Endothelial cell (in vitro differentiated cells): ENCODE data around the gene ELAVL2. TPM values are rescaled to one million over a fixed set of nuclear protein-coding genes. Genes with fewer than 3 reads are reported as not detected.

Source experiments
- DNase-seq: peaks from one replicate; pipeline ENCODE4 v3.0.0; 2021; ENCODE audit warnings: low spot score
- H3K27ac Mint-ChIP-seq: one replicate; pipeline ENCODE4 v1.8.0; 2021; ENCODE audit warnings: mixed read lengths, inconsistent platforms; ENCODE audit not compliant: unreplicated experiment
- H3K27me3 Mint-ChIP-seq: one replicate; pipeline ENCODE4 v1.8.0; 2021; ENCODE audit warnings: mild to moderate bottlenecking, moderate library complexity, mixed read lengths, inconsistent platforms; ENCODE audit not compliant: unreplicated experiment
- H3K36me3 Mint-ChIP-seq: one replicate; pipeline ENCODE4 v1.8.0; 2021; ENCODE audit warnings: mild to moderate bottlenecking, low read depth, mixed read lengths, inconsistent platforms; ENCODE audit not compliant: unreplicated experiment
- H3K4me1 Mint-ChIP-seq: one replicate; pipeline ENCODE4 v1.8.0; 2021; ENCODE audit warnings: mild to moderate bottlenecking, mixed read lengths, inconsistent platforms; ENCODE audit not compliant: unreplicated experiment
- H3K4me3 Mint-ChIP-seq: one replicate; pipeline ENCODE4 v1.8.0; 2021; ENCODE audit warnings: mild to moderate bottlenecking, mixed read lengths, inconsistent platforms; ENCODE audit not compliant: unreplicated experiment
- H3K9me3 Mint-ChIP-seq: one replicate; pipeline ENCODE4 v1.8.0; 2021; ENCODE audit warnings: mixed read lengths, inconsistent platforms; ENCODE audit not compliant: unreplicated experiment
- total RNA-seq: library from RNA; stranded (reverse); fragmentation: NEBNext Ultra II Directional; extraction: Animal tissue kit (Norgen Biotek cat#: 25700); gene quantifications from one replicate; pipeline ENCODE4 v1.2.1, GENCODE V29; 2021; ENCODE audit not compliant: unreplicated experiment
- TF ChIP-seq, protein P1 (sequence below): fragments of 200-600 bp; sonication (generic); IDR thresholded peaks from one replicate; pipeline ENCODE4 v1.5.0; 2021; ENCODE audit warnings: antibody characterized with exemption; ENCODE audit not compliant: unreplicated experiment

ELAVL2 gene
- total RNA-seq, 1 donor from 2014 or later, result 10.3 TPM

DNA sequence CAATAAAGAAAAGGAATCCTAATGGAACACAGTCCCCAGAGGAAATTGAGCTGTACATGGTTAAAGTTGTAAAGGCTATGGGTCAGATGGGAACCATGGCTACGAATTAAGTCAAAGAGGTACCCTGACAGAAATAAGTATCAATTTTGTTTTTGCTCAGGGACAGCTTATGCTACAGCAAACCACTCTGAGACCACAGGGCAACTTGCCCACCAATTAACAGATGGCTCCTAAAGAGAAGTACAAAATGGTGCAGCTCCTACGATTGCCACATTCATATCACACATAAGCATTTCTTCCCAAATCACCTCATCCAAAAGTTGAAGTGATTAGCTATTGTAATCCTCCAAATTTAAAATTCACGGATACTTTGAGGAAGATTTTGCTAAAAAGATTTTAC is 83.0 kb downstream of the ELAVL2 start:
- no peaks in the 10 kb centered on the region for H3K9me3 Mint-ChIP-seq
- no peaks in the 10 kb centered on the region for H3K27me3 Mint-ChIP-seq
- TF ChIP-seq, protein P1, sequence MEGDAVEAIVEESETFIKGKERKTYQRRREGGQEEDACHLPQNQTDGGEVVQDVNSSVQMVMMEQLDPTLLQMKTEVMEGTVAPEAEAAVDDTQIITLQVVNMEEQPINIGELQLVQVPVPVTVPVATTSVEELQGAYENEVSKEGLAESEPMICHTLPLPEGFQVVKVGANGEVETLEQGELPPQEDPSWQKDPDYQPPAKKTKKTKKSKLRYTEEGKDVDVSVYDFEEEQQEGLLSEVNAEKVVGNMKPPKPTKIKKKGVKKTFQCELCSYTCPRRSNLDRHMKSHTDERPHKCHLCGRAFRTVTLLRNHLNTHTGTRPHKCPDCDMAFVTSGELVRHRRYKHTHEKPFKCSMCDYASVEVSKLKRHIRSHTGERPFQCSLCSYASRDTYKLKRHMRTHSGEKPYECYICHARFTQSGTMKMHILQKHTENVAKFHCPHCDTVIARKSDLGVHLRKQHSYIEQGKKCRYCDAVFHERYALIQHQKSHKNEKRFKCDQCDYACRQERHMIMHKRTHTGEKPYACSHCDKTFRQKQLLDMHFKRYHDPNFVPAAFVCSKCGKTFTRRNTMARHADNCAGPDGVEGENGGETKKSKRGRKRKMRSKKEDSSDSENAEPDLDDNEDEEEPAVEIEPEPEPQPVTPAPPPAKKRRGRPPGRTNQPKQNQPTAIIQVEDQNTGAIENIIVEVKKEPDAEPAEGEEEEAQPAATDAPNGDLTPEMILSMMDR, result no peak
- no peak for DNase-seq
- no peak overlapping the region for H3K4me3 Mint-ChIP-seq
- no peaks in the 10 kb centered on the region for H3K36me3 Mint-ChIP-seq
- peaks cover 12% of the 10 kb centered on the region for H3K4me1 Mint-ChIP-seq
- H3K27ac Mint-ChIP-seq, result no peak overlapping the region

DNA sequence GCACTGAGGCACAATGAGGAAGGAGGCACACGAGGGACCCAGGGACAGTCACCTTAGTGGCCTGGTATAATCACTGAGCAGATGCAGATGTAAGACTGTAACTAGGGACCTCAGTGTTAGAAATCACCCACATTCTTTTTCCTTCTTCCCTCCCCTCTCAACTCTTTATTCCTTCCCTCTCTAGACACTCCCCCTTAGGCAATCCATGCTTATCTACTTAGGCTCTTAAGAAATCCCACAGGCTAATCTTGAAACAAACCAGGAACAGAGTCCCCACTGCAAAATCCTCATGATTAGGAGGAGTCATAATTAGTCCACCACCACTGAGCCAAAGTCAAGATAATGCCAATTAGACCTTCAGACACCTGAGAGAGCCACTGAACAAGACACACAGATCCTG is 84.7 kb downstream of the ELAVL2 start:
- Mint-ChIP-seq H3K4me1 (peaks cover 13% of the 10 kb centered on the region), H3K36me3 (no peaks in the 10 kb centered on the region)

DNA sequence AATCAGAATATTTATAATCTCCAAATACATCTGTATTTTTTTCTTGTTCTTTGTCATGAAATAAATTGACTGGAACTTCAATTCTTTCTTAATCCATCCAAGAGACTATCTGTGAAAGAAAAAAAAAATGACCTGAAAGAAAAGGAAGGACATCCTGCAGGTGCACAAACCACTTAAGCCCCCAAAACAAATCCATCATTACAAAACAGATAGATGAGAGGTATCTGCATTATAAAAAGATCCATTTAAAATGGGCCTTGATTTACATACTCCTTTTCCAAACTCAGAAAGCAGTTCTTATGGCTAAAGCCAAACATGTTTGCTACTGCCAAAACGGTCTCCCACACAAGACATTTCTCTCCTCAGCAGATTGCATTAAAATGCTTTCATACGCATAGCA is 85.5 kb downstream of the ELAVL2 start:
- Mint-ChIP-seq H3K27ac (no peak overlapping the region), H3K9me3 (no peaks in the 10 kb centered on the region), H3K4me3 (no peak overlapping the region), H3K27me3 (peaks cover 1% of the 10 kb centered on the region), H3K36me3 (no peaks in the 10 kb centered on the region), H3K4me1 (peaks cover 13% of the 10 kb centered on the region)
- no peak for DNase-seq
- TF ChIP-seq, protein P1, result no peak

More for the DNA sequence above, 84.7 kb downstream of the ELAVL2 start:
- no peak overlapping the region for H3K4me3 Mint-ChIP-seq
- H3K9me3 Mint-ChIP-seq, result no peaks in the 10 kb centered on the region
- TF ChIP-seq, protein P1, result no peak
- no peak for DNase-seq
- H3K27me3 Mint-ChIP-seq, result peaks cover 1% of the 10 kb centered on the region
- H3K27ac Mint-ChIP-seq, result no peak overlapping the region

DNA sequence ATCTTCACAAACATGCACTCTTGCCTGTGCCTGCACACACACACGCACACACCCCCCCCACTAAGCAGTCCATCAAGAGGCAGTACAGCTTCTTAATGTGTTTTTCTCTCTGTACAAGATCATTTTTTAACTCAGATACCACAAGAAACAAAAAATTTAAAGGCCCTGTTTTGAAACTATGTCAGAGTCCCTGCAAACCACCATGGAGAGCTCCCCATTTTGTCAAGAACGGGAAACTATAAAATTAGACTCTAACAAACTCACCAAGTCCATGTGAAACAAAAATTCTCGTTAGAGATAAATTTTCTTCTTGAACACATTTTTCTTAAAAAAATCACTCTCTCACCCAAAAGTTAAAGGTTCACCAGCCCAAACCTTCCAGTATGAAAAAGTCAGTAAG is 86.3 kb downstream of the ELAVL2 start:
- H3K4me1 Mint-ChIP-seq, result peaks cover 13% of the 10 kb centered on the region
- H3K27ac Mint-ChIP-seq, result no peak overlapping the region
- TF ChIP-seq, protein P1, result no peak
- no peaks in the 10 kb centered on the region for H3K36me3 Mint-ChIP-seq
- H3K4me3 Mint-ChIP-seq, result no peak overlapping the region
- DNase-seq, result no peak
- H3K9me3 Mint-ChIP-seq, result no peaks in the 10 kb centered on the region
- H3K27me3 Mint-ChIP-seq, result peaks cover 1% of the 10 kb centered on the region

DNA sequence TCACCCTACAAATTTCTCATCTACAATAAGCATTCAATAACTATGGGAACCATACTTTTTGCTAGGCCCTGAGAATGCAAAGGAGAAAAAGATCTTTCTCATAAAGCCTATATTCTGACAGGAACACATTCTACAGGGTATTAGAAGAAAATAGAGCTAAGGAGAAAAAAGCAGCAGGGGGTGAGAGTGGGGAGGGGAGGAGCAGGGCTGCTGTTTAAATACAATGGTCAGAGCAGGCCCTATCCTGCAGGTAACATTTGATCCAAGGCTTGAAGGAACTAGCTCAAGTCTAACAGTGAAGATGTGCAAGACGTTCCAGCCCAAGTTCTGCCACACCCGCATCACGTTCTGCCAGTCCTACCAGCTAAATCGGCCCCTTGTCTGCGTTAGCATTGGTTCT is 89.7 kb downstream of the ELAVL2 start:
- peaks cover 1% of the 10 kb centered on the region for H3K27me3 Mint-ChIP-seq
- H3K4me3 Mint-ChIP-seq, result no peak overlapping the region
- no peaks in the 10 kb centered on the region for H3K9me3 Mint-ChIP-seq
- peaks cover 18% of the 10 kb centered on the region for H3K4me1 Mint-ChIP-seq
- no peak for DNase-seq
- H3K36me3 Mint-ChIP-seq, result no peaks in the 10 kb centered on the region
- TF ChIP-seq, protein P1, result no peak
- no peak overlapping the region for H3K27ac Mint-ChIP-seq
